GM18873 (cell line): Measurements from ENCODE around the gene PRKCZ.

Experiments used
- ATAC-seq: cut with Tn5 transposase; IDR thresholded peaks from one replicate; pipeline ENCODE4 v1.9.1; 2021; ENCODE audit warnings: mild to moderate bottlenecking, moderate library complexity, moderate number of reproducible peaks; ENCODE audit not compliant: unreplicated experiment, low FRiP score

The PRKCZ gene

DNA sequence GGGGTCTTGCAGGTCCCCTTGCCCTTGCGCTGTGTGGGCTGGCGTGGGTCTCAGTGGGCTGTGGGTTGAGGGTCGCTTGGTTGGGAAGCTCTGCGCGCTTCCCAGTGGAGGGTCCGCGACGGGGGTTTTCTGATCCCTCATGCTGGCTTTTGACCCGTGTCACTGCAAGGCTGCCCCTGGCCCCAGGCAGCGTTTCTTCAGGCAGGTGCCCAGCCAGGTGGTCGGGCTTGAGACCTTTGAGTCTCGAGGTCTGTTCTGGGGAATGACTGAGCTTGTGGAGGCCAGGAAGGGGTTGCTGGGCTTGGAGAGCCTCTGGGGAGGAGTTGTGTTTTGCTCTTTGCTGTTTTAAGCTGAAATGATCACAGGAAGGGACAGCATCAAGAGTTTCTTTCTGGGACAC is 183.3 kb downstream of the PRKCZ start:
- ATAC-seq: no peak

DNA sequence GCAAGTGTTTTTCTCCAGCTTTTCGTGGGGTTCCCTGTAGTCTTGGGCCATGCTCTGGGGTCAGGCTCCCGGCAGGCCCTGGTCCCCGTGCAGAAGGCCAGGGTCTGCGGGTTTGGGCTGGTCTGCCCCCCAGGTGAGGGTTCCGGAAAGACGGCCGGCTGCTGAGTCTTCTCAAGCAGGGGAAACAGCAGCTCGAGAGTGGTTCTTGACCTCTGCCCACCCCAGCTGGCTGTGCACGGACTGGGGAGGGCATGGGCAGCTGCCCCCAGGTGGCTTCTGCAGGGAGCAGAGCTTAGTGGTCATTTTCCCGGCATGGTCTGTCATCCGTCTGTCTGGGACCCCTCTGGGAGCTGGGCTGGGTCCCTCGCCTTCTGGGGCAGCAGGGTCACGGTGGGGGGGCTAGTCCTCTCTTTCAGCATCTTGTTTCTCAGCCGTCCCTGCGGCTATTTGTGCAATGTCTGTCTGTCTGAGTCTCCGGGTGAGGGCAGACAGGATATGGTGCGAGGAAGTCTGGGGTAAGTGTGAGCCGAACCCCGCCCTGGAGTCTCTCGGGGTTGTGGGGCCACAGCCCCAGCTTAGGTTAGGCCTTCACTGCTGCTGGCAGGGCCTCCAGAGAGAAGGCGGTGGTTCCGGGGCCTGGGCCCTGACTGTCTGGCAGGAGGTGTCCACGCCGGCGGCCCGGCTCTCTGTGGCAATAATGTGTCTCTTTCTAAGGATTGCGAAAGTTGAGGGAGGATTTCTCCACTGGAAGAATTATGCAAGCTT is 184.0 kb downstream of the PRKCZ start:
- ATAC-seq: no peak

DNA sequence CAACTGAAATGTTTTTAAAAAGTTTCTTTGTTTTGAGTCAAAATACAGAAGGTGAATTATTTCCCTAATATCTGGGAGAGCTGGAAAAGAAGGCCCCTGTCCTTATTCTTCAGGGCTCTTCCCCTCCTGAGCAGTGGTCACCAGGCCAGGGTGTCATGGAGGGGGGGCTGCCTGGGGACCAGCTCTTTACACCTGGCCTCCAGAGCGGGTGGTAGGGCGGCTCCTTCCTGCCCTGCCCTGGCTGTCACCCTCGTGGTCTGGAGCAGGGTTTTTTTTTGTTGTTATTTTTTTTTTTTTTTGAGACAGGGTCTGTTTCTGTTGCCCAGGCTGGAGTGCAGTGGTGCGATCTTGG is 184.5 kb downstream of the PRKCZ start:
- ATAC-seq: no peak
